Vagina (tissue), 2 donors: Measurements from ENCODE around the gene SHC4.

Experiments
- POLR2A ChIP-seq, 2 donors: fragments of 450-650 bp; IDR thresholded peaks; one replicate each; pipeline ENCODE4 v1.6.1; 2017; ENCODE audit warnings: antibody characterized with exemption in 2 of 2, mild to moderate bottlenecking in 2 of 2, moderate library complexity in 2 of 2
- POLR2AphosphoS5 ChIP-seq, 2 donors: sonication (generic); formaldehyde crosslinking; IDR thresholded peaks; one replicate each; pipeline ENCODE4 v1.9.0; 2017; ENCODE audit warnings: antibody characterized with exemption in 2 of 2, mild to moderate bottlenecking in 2 of 2, low read depth in 1 of 2; ENCODE audit not compliant: insufficient read depth in 1 of 2
- TF ChIP-seq, protein P1 (sequence below), 3 experiments: fragments of 450-650 bp in 2 of 3; fragments of 200-600 bp in 1 of 3; sonication (generic) in 1 of 3; IDR thresholded peaks; one replicate each; pipeline ENCODE4 v1.5.1; 2017 to 2019; ENCODE audit warnings: antibody characterized with exemption in 3 of 3, mild to moderate bottlenecking in 2 of 3, moderate library complexity in 2 of 3

DNA sequence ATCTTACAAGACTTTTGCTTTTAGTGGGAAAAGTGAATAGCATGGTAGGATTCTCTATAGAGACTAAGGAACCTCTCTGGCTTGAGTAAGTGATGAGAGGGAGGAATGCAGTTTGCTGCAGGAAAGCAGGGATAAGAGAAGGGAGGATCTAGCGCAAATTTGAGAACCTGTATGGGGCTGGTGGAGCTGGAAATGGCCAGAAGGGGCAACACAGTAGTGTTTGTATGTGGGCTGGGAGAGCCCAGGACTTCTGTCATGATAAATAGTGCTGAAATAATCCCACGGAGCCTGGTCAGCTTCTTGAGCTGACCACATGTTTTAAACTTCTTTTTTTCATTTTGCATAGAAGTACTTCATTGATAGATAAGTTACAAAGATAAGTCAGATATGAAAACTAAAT lies 11.2 kb upstream of the SHC4 start:
- TF ChIP-seq, protein P1, sequence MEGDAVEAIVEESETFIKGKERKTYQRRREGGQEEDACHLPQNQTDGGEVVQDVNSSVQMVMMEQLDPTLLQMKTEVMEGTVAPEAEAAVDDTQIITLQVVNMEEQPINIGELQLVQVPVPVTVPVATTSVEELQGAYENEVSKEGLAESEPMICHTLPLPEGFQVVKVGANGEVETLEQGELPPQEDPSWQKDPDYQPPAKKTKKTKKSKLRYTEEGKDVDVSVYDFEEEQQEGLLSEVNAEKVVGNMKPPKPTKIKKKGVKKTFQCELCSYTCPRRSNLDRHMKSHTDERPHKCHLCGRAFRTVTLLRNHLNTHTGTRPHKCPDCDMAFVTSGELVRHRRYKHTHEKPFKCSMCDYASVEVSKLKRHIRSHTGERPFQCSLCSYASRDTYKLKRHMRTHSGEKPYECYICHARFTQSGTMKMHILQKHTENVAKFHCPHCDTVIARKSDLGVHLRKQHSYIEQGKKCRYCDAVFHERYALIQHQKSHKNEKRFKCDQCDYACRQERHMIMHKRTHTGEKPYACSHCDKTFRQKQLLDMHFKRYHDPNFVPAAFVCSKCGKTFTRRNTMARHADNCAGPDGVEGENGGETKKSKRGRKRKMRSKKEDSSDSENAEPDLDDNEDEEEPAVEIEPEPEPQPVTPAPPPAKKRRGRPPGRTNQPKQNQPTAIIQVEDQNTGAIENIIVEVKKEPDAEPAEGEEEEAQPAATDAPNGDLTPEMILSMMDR (IDR thresholded peaks at IDR 0.05) = no peak
- TF ChIP-seq POLR2AphosphoS5 (IDR thresholded peaks at IDR 0.05; ENCODE audit: insufficient read depth in 1 of 2, low read depth in 1 of 2) = no peak
- no peak for TF ChIP-seq POLR2A (IDR thresholded peaks at IDR 0.05)
